Measurements from ENCODE around the gene POLR2C. TPM values are rescaled to one million over a fixed set of nuclear protein-coding genes. Genes with fewer than 3 reads are reported as not detected.

POLR2C gene
- total and polyA plus RNA-seq, 2 of the 13 experiments (the other 11 are each of a cell fraction or from before 2014, with no cell fraction given) = 104 to 216 TPM

GRCh38 chr16:57486858-57487834, 24.7 kb downstream of the POLR2C start (continued):
- no peak for TF ChIP-seq ZNF564 (CRISPR knock-in tag; IDR thresholded peaks at IDR 0.05)
- peak; percentile 53 for TF ChIP-seq SRSF1 (optimal IDR thresholded peaks at IDR 0.05; ENCODE audit: low read depth, low read length)
- no peak for TF ChIP-seq SNAPC4 (CRISPR knock-in tag; IDR thresholded peaks at IDR 0.05)
- no peak for TF ChIP-seq CBX5 (CRISPR knock-in tag; IDR thresholded peaks at IDR 0.05; ENCODE audit: borderline replicate concordance)
- TF ChIP-seq ZBTB26 (CRISPR knock-in tag; IDR thresholded peaks at IDR 0.05; ENCODE audit: borderline replicate concordance) = no peak
- TF ChIP-seq CEBPB (IDR thresholded peaks at IDR 0.05; ENCODE audit: borderline replicate concordance, low read depth, low read length) = no peak
- TF ChIP-seq ZSCAN29 (CRISPR knock-in tag; conservative IDR thresholded peaks at IDR 0.05) = no peak
- no peak for TF ChIP-seq ZFP90 (CRISPR knock-in tag; IDR thresholded peaks at IDR 0.05; ENCODE audit: borderline replicate concordance)
- 0 out of 2 replicates have a peak, but pooled peaks have one; percentile 13 for TF ChIP-seq ZNF350 (CRISPR knock-in tag; IDR thresholded peaks at IDR 0.05; ENCODE audit: borderline replicate concordance, low read depth)
- no peak for TF ChIP-seq MED8 (CRISPR knock-in tag; IDR thresholded peaks at IDR 0.05; ENCODE audit: insufficient replicate concordance)
- TF ChIP-seq ZNF407 (CRISPR knock-in tag; IDR thresholded peaks at IDR 0.05; ENCODE audit: not compliant biosample characterization) = no peak
- no peak for TF ChIP-seq ZFP1 (CRISPR knock-in tag; IDR thresholded peaks at IDR 0.05)
